KOPT-K1 (cell line): ENCODE measurements around the gene DENND1C.

Experiments used
- H3K27ac ChIP-seq: fragments of 200-600 bp; sonication (generic); 2 replicates; pipeline ENCODE4 v1.5.1; 2016; ENCODE audit warnings: antibody characterized with exemption, mild to moderate bottlenecking, low read depth, low read length; ENCODE audit not compliant: poor library complexity, severe bottlenecking
- H3K36me3 ChIP-seq: fragments of 200-600 bp; sonication (generic); 2 replicates; pipeline ENCODE4 v1.5.1; 2017; ENCODE audit warnings: antibody characterized with exemption, mild to moderate bottlenecking, low read length, moderate library complexity; ENCODE audit not compliant: insufficient read depth
- H3K9me3 ChIP-seq: fragments of 200-600 bp; sonication (generic); 2 replicates; pipeline ENCODE4 v1.5.1; 2017; ENCODE audit warnings: antibody characterized with exemption, low read length, mild to moderate bottlenecking; ENCODE audit not compliant: insufficient read depth, poor library complexity, severe bottlenecking

Gene DENND1C

GRCh38 chr19:6481541-6482342, at the start of gene DENND1C:
Gene DENND1C, minus strand, starts transcription at chr19:6481787. Its CDS starts 92 bp downstream, at chr19:6481695.
- H3K9me3 ChIP-seq, result no peaks in the 10 kb centered on the region
- peaks cover 20% of the 10 kb centered on the region for H3K36me3 ChIP-seq
- peak within 1 kb of the TSS; percentile 93 for H3K27ac ChIP-seq

- Histone ChIP-seq H3K9me3 (no peaks in the 10 kb centered on the region), H3K36me3 (no peaks in the 10 kb centered on the region), H3K27ac (peak within 1 kb of the TSS; percentile 32)
These were observed 49.0 kb upstream of the DENND1C start, which contains the start of gene TNFSF9 for GRCh38 chr19:6530386-6531162. Gene TNFSF9, plus strand, starts transcription at chr19:6531026. Its CDS starts 11 bp downstream, at chr19:6531037.

GRCh38 chr19:6529937-6530385, 48.4 kb upstream of the DENND1C start:
- H3K36me3 ChIP-seq, result no peaks in the 10 kb centered on the region
- no peaks in the 10 kb centered on the region for H3K9me3 ChIP-seq
- H3K27ac ChIP-seq, result no peak overlapping the region

- Histone ChIP-seq H3K27ac (no peak overlapping the region), H3K36me3 (no peaks in the 10 kb centered on the region), H3K9me3 (no peaks in the 10 kb centered on the region)
These were observed 47.8 kb upstream of the DENND1C start for GRCh38 chr19:6529351-6529750.

GRCh38 chr19:6528544-6529121, 47.0 kb upstream of the DENND1C start:
- H3K9me3 ChIP-seq, result no peaks in the 10 kb centered on the region
- no peak overlapping the region for H3K27ac ChIP-seq
- no peaks in the 10 kb centered on the region for H3K36me3 ChIP-seq

GRCh38 chr19:6527893-6528543, 46.4 kb upstream of the DENND1C start:
- Histone ChIP-seq H3K27ac (no peak overlapping the region), H3K36me3 (no peaks in the 10 kb centered on the region)

GRCh38 chr19:6524311-6524710, 42.7 kb upstream of the DENND1C start:
- Histone ChIP-seq H3K27ac (no peak overlapping the region), H3K36me3 (no peaks in the 10 kb centered on the region), H3K9me3 (no peaks in the 10 kb centered on the region)

More at GRCh38 chr19:6527893-6528543, 46.4 kb upstream of the DENND1C start:
- no peaks in the 10 kb centered on the region for H3K9me3 ChIP-seq

- H3K36me3 ChIP-seq, result no peaks in the 10 kb centered on the region
- no peaks in the 10 kb centered on the region for H3K9me3 ChIP-seq
- peak overlapping the region; percentile 11 for H3K27ac ChIP-seq
These were observed 41.1 kb upstream of the DENND1C start for GRCh38 chr19:6522712-6523111.

- peak overlapping the region; percentile 11 for H3K27ac ChIP-seq
- H3K9me3 ChIP-seq, result no peaks in the 10 kb centered on the region
- H3K36me3 ChIP-seq, result no peaks in the 10 kb centered on the region
These were observed 40.4 kb upstream of the DENND1C start for GRCh38 chr19:6521718-6522646.

GRCh38 chr19:6519289-6519688, 37.7 kb upstream of the DENND1C start:
- no peaks in the 10 kb centered on the region for H3K36me3 ChIP-seq
- H3K9me3 ChIP-seq, result no peaks in the 10 kb centered on the region
- H3K27ac ChIP-seq, result no peak overlapping the region

- Histone ChIP-seq H3K9me3 (no peaks in the 10 kb centered on the region), H3K36me3 (no peaks in the 10 kb centered on the region), H3K27ac (peak overlapping the region; percentile 6)
These were observed 36.7 kb upstream of the DENND1C start for GRCh38 chr19:6518145-6518911.

- H3K9me3 ChIP-seq, result no peaks in the 10 kb centered on the region
- peak overlapping the region; percentile 65 for H3K27ac ChIP-seq
- H3K36me3 ChIP-seq, result no peaks in the 10 kb centered on the region
These were observed 35.2 kb upstream of the DENND1C start for GRCh38 chr19:6516659-6517291.
